H1 (cell line): ENCODE results near the gene TMEM178B. TPM values are rescaled to one million over a fixed set of nuclear protein-coding genes. Genes with fewer than 3 reads are reported as not detected.

Source experiments
- CHD7 ChIP-seq: fragments of 300-600 bp; sonication (generic); IDR thresholded peaks from 2 replicates; pipeline ENCODE4 v1.7.1; 2012; ENCODE audit warnings: low read length, moderate library complexity, mild to moderate bottlenecking, inconsistent platforms; ENCODE audit not compliant: insufficient replicate concordance
- RAD21 ChIP-seq, 2 experiments: IDR thresholded peaks in 1 of 2; conservative IDR thresholded peaks in 1 of 2; 2 replicates each; pipeline ENCODE4 v1.6.1; 2011; ENCODE audit warnings: low read depth in 2 of 2, low read length in 2 of 2, improper control_type of control experiment in 1 of 2, inconsistent platforms in 1 of 2, mild to moderate bottlenecking in 1 of 2, moderate library complexity in 1 of 2
- polyA plus RNA-seq, 7 experiments: library from polyadenylated mRNA; depleted of rRNA in 3 of 7; stranded (reverse) in 5 of 7; unstranded in 2 of 7; fragments of >200 nt in 5 of 7; fragments of 200-250 nt in 2 of 7; gene quantifications; 1 replicate in 5 of 7; 2 replicates in 1 of 7; 4 replicates in 1 of 7; pipeline versions ENCODE4 v1.2.1 to v1.2.3, GENCODE V29; 2011 to 2013; ENCODE audit warnings: missing spikeins in 2 of 7, mixed read lengths in 2 of 7
- total RNA-seq: library from RNA; stranded (reverse); fragmentation: NEBNext Ultra II Directional; extraction: Animal tissue kit (Norgen Biotek cat#: 25700); gene quantifications from 2 replicates; pipeline ENCODE4 v1.2.1, GENCODE V29; 2021

The TMEM178B gene
- total and polyA plus RNA-seq, 2 of the 8 experiments (the other 6 are each of a cell fraction or from before 2014, with no cell fraction given) = 5.3 to 18.1 TPM

- TF ChIP-seq CHD7 (no peak), RAD21 (IDR thresholded peaks at IDR 0.05 in 1 of 2, conservative IDR thresholded peaks at IDR 0.05 in 1 of 2; ENCODE audit: low read depth in 2 of 2, low read length in 2 of 2) (peak; percentile 89 to 91)
Observed at GRCh38 chr7:141220263-141220880, 146.5 kb downstream of the TMEM178B start (continued).
